Stomach (tissue), 9 donors: ENCODE measurements around the gene RHPN2. TPM values are rescaled to one million over a fixed set of nuclear protein-coding genes. Genes with fewer than 3 reads are reported as not detected.
"Not testable (repeated sequence)": the region's sequence is repeated elsewhere in the genome, so short reads cannot be mapped to it uniquely, and the experiment has no call there.

Source experiments
- DNase-seq, 2 donors: peaks; one replicate each; pipeline versions ENCODE4 v3.0.0 to v3.0.0-alpha.2; 2013 to 2019
- H3K27ac ChIP-seq, 5 donors: fragments of 200-600 bp in 4 of 5; sonication (generic) in 4 of 5; one replicate each; pipeline ENCODE4 v1.5.1; 2013 to 2019; ENCODE audit warnings: mild to moderate bottlenecking in 1 of 5, moderate library complexity in 1 of 5
- H3K27me3 ChIP-seq, 3 donors: fragments of 200-600 bp; sonication (generic); one replicate each; pipeline ENCODE4 v1.5.1; 2017 to 2019; ENCODE audit warnings: mixed run types in 1 of 3
- H3K36me3 ChIP-seq, 4 donors: fragments of 200-600 bp; sonication (generic); 1 replicate in 3 of 4; 2 replicates in 1 of 4; pipeline ENCODE4 v1.5.1; 2016 to 2019
- H3K4me1 ChIP-seq, 4 donors: fragments of 200-600 bp; sonication (generic); one replicate each; pipeline ENCODE4 v1.5.1; 2016 to 2019
- H3K4me3 ChIP-seq, 4 donors: fragments of 200-600 bp; sonication (generic) in 3 of 4; one replicate each; pipeline ENCODE4 v1.5.1; 2016 to 2019; ENCODE audit warnings: mild to moderate bottlenecking in 1 of 4
- H3K9me3 ChIP-seq, 4 donors: fragments of 200-600 bp; sonication (generic); one replicate each; pipeline ENCODE4 v1.5.1; 2016 to 2019
- CTCF ChIP-seq, 7 experiments: fragments of 450-650 bp in 4 of 7; fragments of 200-600 bp in 3 of 7; sonication (generic) in 3 of 7; IDR thresholded peaks; one replicate each; pipeline ENCODE4 v1.5.1; 2016 to 2019; ENCODE audit warnings: antibody characterized with exemption in 7 of 7, control low read depth in 2 of 7, mild to moderate bottlenecking in 1 of 7
- EP300 ChIP-seq: sonication (generic); formaldehyde crosslinking; IDR thresholded peaks from one replicate; pipeline ENCODE4 v1.6.1; 2017; ENCODE audit warnings: antibody characterized with exemption
- POLR2A ChIP-seq, 4 donors: fragments of 450-650 bp; IDR thresholded peaks; one replicate each; pipeline ENCODE4 v1.6.1; 2016; ENCODE audit warnings: antibody characterized with exemption in 4 of 4, control low read depth in 2 of 4, mild to moderate bottlenecking in 1 of 4, moderate library complexity in 1 of 4
- POLR2AphosphoS5 ChIP-seq, 3 donors: sonication (generic); formaldehyde crosslinking; IDR thresholded peaks; one replicate each; pipeline ENCODE4 v1.6.1; 2016; ENCODE audit warnings: antibody characterized with exemption in 3 of 3
- WGBS, 5 donors: extraction: QIAGEN DNeasy Blood & Tissue Kit in 3 of 5; methylation state at CpG; one replicate each; pipeline versions ENCODE4 v1.1.5 to v1.1.7; 2013 to 2018; 5-methylcytosine and 5-hydroxymethylcytosine counted together
- intact Hi-C: fragments of 100-400 bp; cut with DNase I; formaldehyde crosslinking; loops from one replicate; pipeline ENCODE4 v1.15.1; 2023; ENCODE audit warnings: low total_unique reads
- polyA plus RNA-seq, 3 donors: library from polyadenylated mRNA; stranded (reverse); fragments of 200-250 nt; gene quantifications; one replicate each; pipeline ENCODE4 v1.2.3, GENCODE V29; 2013
- total RNA-seq, 5 donors: library from RNA; depleted of rRNA; stranded (reverse); fragments of >200 nt; gene quantifications; one replicate each; pipeline versions ENCODE4 v1.1.0 to v1.2.3, GENCODE V29; 2014 to 2016
- donor health status: healthy with polysubstance abuse.
- donor health status: Bipolar disorder and iron deficiency.
- donor health status: healthy.

RHPN2 gene
- total and polyA plus RNA-seq, 8 donors, result 2.4 to 73.5 (median 36.0) TPM

- DNase-seq, result no peak
- Histone ChIP-seq H3K27me3 (no peaks in the 10 kb centered on the region), H3K27ac (no peak overlapping the region), H3K4me1 (peaks cover 10 to 20% (median 19%) of the 10 kb centered on the region in 4 donors), H3K36me3 (peaks cover 10 to 60% (median 56%) of the 10 kb centered on the region in 4 donors), H3K4me3 (no peak overlapping the region), H3K9me3 (no peaks in the 10 kb centered on the region)
- intact Hi-C loops, result no loop called here
- TF ChIP-seq POLR2AphosphoS5 (IDR thresholded peaks at IDR 0.05), result no peak
- TF ChIP-seq EP300, result no peak
- no peak for TF ChIP-seq CTCF (IDR thresholded peaks at IDR 0.05)
- no peak for TF ChIP-seq POLR2A (IDR thresholded peaks at IDR 0.05)
- WGBS, 5 donors, result 93 to 97% (median 95%) methylated on average over 9 of the region's 9 CpGs
Observed at GRCh38 chr19:32966750-32967149, 97.9 kb downstream of the RHPN2 start.

GRCh38 chr19:32945260-32945659 lies 119.4 kb downstream of the RHPN2 start:
- no peak overlapping the region for H3K27ac ChIP-seq
- no peak for TF ChIP-seq POLR2A (IDR thresholded peaks at IDR 0.05)
- TF ChIP-seq CTCF (IDR thresholded peaks at IDR 0.05), result no peak
- no peak for TF ChIP-seq POLR2AphosphoS5 (IDR thresholded peaks at IDR 0.05)
- no peak for TF ChIP-seq EP300
- no peaks in the 10 kb centered on the region for H3K27me3 ChIP-seq
- no peak overlapping the region for H3K4me3 ChIP-seq
- H3K36me3 ChIP-seq, result peaks cover 28 to 100% (median 96%) of the 10 kb centered on the region in 4 donors
- H3K9me3 ChIP-seq, result no peaks in the 10 kb centered on the region
- intact Hi-C loops, result no loop called here
- no peaks in the 10 kb centered on the region for H3K4me1 ChIP-seq
- 53 to 82% (median 73%) methylated on average over 3 of the region's 3 CpGs for WGBS, 5 donors
- no peak for DNase-seq

GRCh38 chr19:32941273-32941672 lies 123.4 kb downstream of the RHPN2 start:
- H3K27ac ChIP-seq, DNase-seq, H3K9me3 ChIP-seq, H3K4me1 ChIP-seq, H3K4me3 ChIP-seq, H3K27me3 ChIP-seq, intact Hi-C loops: not testable (repeated sequence)
- H3K36me3 ChIP-seq, result peaks cover 16 to 100% (median 94%) of the 10 kb centered on the region in 4 donors
- 91 to 96% (median 92%) methylated on average over 5 of the region's 5 CpGs for WGBS, 5 donors

- peaks cover 12 to 97% (median 90%) of the 10 kb centered on the region in 4 donors for H3K36me3 ChIP-seq
- H3K9me3 ChIP-seq, result no peaks in the 10 kb centered on the region
- no peak overlapping the region for H3K4me3 ChIP-seq
- no peak for TF ChIP-seq CTCF (IDR thresholded peaks at IDR 0.05)
- TF ChIP-seq POLR2AphosphoS5 (IDR thresholded peaks at IDR 0.05), result no peak
- no peak for TF ChIP-seq POLR2A (IDR thresholded peaks at IDR 0.05)
- TF ChIP-seq EP300, result no peak
- H3K27ac ChIP-seq, result no peak overlapping the region
- 86 to 96% (median 93%) methylated on average over 5 to 8 of the region's 8 CpGs for WGBS, 5 donors
- no peaks in the 10 kb centered on the region for H3K27me3 ChIP-seq
- intact Hi-C loops, result no loop called here
- H3K4me1 ChIP-seq, result no peaks in the 10 kb centered on the region
- no peak for DNase-seq
Observed at GRCh38 chr19:32936065-32936464, 128.6 kb downstream of the RHPN2 start.

GRCh38 chr19:32935629-32936028 lies 129.1 kb downstream of the RHPN2 start:
- H3K9me3 ChIP-seq, result no peaks in the 10 kb centered on the region
- H3K36me3 ChIP-seq, result peaks cover 15 to 97% (median 90%) of the 10 kb centered on the region in 4 donors
- 86 to 94% (median 89%) methylated on average over 6 to 9 of the region's 9 CpGs for WGBS, 5 donors
- H3K27ac ChIP-seq, result no peak overlapping the region
- TF ChIP-seq CTCF (IDR thresholded peaks at IDR 0.05) (no peak), POLR2AphosphoS5 (IDR thresholded peaks at IDR 0.05) (no peak), POLR2A (IDR thresholded peaks at IDR 0.05) (no peak), EP300 (no peak)
- intact Hi-C loops, result no loop called here
- H3K27me3 ChIP-seq, result no peaks in the 10 kb centered on the region
- no peak for DNase-seq
- no peak overlapping the region for H3K4me3 ChIP-seq
- H3K4me1 ChIP-seq, result no peaks in the 10 kb centered on the region
